T-helper 22 cell (primary cell): ENCODE results near the gene FAM227A.

Source experiments
- DNase-seq: peaks from one replicate; pipeline ENCODE4 v3.0.0-alpha.2; 2020; ENCODE audit warnings: low read depth

The FAM227A gene

GRCh38 chr22:38540701-38541100 lies 115.5 kb downstream of the FAM227A start:
- DNase-seq: no peak

DNA sequence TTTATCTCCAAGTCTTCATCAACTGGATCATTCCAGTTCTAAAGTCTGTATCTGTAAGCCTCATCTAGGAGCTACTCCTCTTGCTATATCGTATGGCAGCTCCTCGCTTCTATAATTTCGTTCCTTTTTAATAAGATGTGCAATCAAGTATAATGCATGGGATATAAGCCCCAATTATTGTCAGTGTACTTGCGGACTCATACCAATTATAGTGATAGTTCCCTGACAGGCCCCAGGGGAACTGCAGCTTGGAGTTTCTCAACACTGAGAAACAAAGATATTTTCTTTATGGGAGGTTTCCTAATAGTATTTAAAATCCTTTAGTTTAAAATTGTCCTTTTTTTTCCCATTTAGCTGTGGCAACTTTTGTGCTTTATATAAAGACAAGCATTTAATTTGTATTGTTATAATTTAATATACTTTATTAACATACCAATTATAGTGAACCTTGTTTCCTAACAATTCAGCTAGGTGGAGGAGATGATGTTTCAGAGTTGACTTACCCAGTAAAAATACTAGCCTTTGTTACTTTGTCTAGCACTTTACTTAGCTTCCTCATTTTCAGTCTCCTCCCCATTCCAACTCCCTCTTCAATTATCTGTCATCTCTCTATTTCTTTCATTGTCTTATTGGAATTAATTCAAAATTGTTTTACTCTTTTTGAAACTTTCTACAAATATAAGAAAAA lies 124.8 kb downstream of the FAM227A start:
- no peak for DNase-seq
